ENCODE data around the gene PDE2A. TPM values are rescaled to one million over a fixed set of nuclear protein-coding genes. Genes with fewer than 3 reads are reported as not detected.

PDE2A gene
- total and polyA plus RNA-seq, 2 of the 4 experiments (the other 2 are of a cell fraction), result 0.02 TPM; not detected in 1

- Histone ChIP-seq H3K9me1 (ENCODE audit: insufficient read depth, low read length) (no peaks in the 10 kb centered on the region), H4K20me1 (ENCODE audit: insufficient read depth, low read length) (peaks cover 51% of the 10 kb centered on the region)
- in situ Hi-C loops (cut with MboI; ENCODE audit: low sequenced_read_pairs), result loop anchor here (5.0 kb wide), 1 partner anchor 96 kb away; no protein-coding TSS in a partner anchor
Measured at GRCh38 chr11:72682858-72683243, 8.6 kb upstream of the PDE2A start.

More at GRCh38 chr11:72682858-72683243, 8.6 kb upstream of the PDE2A start:
- no peak overlapping the region for H4K5ac ChIP-seq (ENCODE audit: low read depth, low read length)
- WGBS, 2 experiments (ENCODE audit: extremely low coverage in 2 of 2, insufficient read length in 1 of 2), result 86% methylated on average over 1 of the region's 4 CpGs; no CpG with 5 or more reads in 1 of the 2 experiments
- H3K27me3 ChIP-seq (ENCODE audit: control insufficient read depth, insufficient read depth, low read length), result peaks cover 16% of the 10 kb centered on the region
- no peak overlapping the region for H3K18ac ChIP-seq (ENCODE audit: low read depth, low read length)
- no peak overlapping the region for H3K4me2 ChIP-seq (ENCODE audit: low read depth, low read length)
- peaks cover 20% of the 10 kb centered on the region for H3K36me3 ChIP-seq (ENCODE audit: control insufficient read depth, insufficient read depth, low read length)
- no peak overlapping the region for H2BK5ac ChIP-seq (ENCODE audit: low read depth, low read length, poor library complexity, severe bottlenecking)
- no peak overlapping the region for H3K9ac ChIP-seq (ENCODE audit: low read depth, low read length)
- no peak overlapping the region for H2AK5ac ChIP-seq (ENCODE audit: low read depth, low read length)
- dilution Hi-C loops (cut with HindIII; ENCODE audit: low sequenced_read_pairs, unreplicated experiment) (no loop called here), intact Hi-C loops (cut with micrococcal nuclease) (loop anchor here (1.0 kb wide), 1 partner anchor 98 kb away; no protein-coding TSS in a partner anchor)
- H3K56ac ChIP-seq (ENCODE audit: extremely low read depth, insufficient read depth, low read length), result no peak overlapping the region
- no TSS peak for BruUV-seq (replicated peaks)
- no peak overlapping the region for H3K4ac ChIP-seq (ENCODE audit: low read depth, low read length)
- no peak overlapping the region for H2BK15ac ChIP-seq (ENCODE audit: low read depth, low read length)
- no peak overlapping the region for H2AK9ac ChIP-seq (replicated peaks; ENCODE audit: low read depth, low read length, poor library complexity)
- H4K91ac ChIP-seq (ENCODE audit: insufficient read depth, low read depth, low read length), result no peak overlapping the region
- H3K4me3 ChIP-seq (ENCODE audit: insufficient read depth, low read depth, low read length), result no peak overlapping the region
- DNase-seq (no peak), ATAC-seq (ENCODE audit: low read depth) (no peak)
- H3K27ac ChIP-seq (ENCODE audit: insufficient read depth, low read length), result no peak overlapping the region
- H3K9me3 ChIP-seq (ENCODE audit: control insufficient read depth, insufficient read depth, low read length), result no peaks in the 10 kb centered on the region
- H3K79me1 ChIP-seq (ENCODE audit: low read depth in 1 of 2, low read length in 2 of 2), result no peaks in the 10 kb centered on the region; a peak in 1 of 4 replicates
- no peak overlapping the region for H2BK120ac ChIP-seq (ENCODE audit: low read depth, low read length)
- H2AFZ ChIP-seq (replicated peaks; ENCODE audit: low read length, poor library complexity), result no peak overlapping the region
- no peak overlapping the region for H3K23ac ChIP-seq (ENCODE audit: low read depth, low read length)
- H3K14ac ChIP-seq (replicated peaks; ENCODE audit: low read depth, low read length), result no peak overlapping the region
- POLR2A ChIA-PET (ENCODE audit: unreplicated experiment), result no interaction called here
- peaks cover 2% of the 10 kb centered on the region; the same call in 1 of the 2 replicates for H3K4me1 ChIP-seq (ENCODE audit: control insufficient read depth, insufficient read depth, low read length)
- CTCF ChIA-PET, result no interaction called here
- H2BK20ac ChIP-seq (ENCODE audit: low read depth, low read length), result no peak overlapping the region
- TF ChIP-seq RCOR1 (IDR thresholded peaks at IDR 0.05; ENCODE audit: insufficient replicate concordance, low read length) (no peak), FOS (IDR thresholded peaks at IDR 0.05; ENCODE audit: low read depth, low read length) (no peak), CEBPB (IDR thresholded peaks at IDR 0.05; ENCODE audit: low read depth, low read length) (no peak), RFX5 (IDR thresholded peaks at IDR 0.05; ENCODE audit: low read depth, low read length) (no peak), BHLHE40 (IDR thresholded peaks at IDR 0.05; ENCODE audit: low read depth, low read length) (no peak), NFE2L2 (IDR thresholded peaks at IDR 0.05; ENCODE audit: low read depth, low read length) (no peak), POLR2A (IDR thresholded peaks at IDR 0.05; ENCODE audit: low read depth, low read length) (no peak), CHD1 (IDR thresholded peaks at IDR 0.05; ENCODE audit: low read depth, low read length) (no peak)
- TF ChIP-seq, protein P1, sequence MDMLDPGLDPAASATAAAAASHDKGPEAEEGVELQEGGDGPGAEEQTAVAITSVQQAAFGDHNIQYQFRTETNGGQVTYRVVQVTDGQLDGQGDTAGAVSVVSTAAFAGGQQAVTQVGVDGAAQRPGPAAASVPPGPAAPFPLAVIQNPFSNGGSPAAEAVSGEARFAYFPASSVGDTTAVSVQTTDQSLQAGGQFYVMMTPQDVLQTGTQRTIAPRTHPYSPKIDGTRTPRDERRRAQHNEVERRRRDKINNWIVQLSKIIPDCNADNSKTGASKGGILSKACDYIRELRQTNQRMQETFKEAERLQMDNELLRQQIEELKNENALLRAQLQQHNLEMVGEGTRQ (IDR thresholded peaks at IDR 0.05; ENCODE audit: low read depth, low read length), result no peak
- TF ChIP-seq, protein P2, sequence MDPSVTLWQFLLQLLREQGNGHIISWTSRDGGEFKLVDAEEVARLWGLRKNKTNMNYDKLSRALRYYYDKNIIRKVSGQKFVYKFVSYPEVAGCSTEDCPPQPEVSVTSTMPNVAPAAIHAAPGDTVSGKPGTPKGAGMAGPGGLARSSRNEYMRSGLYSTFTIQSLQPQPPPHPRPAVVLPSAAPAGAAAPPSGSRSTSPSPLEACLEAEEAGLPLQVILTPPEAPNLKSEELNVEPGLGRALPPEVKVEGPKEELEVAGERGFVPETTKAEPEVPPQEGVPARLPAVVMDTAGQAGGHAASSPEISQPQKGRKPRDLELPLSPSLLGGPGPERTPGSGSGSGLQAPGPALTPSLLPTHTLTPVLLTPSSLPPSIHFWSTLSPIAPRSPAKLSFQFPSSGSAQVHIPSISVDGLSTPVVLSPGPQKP (IDR thresholded peaks at IDR 0.05; ENCODE audit: borderline replicate concordance, low read depth, low read length), result no peak
- no peak overlapping the region for H4K8ac ChIP-seq (ENCODE audit: low read depth in 2 of 2, low read length in 2 of 2)

Data from IMR-90 (cell line).